Measurements from ENCODE around the gene MINDY2.

GRCh38 chr15:58865425-58865880 lies 94.4 kb downstream of the MINDY2 start:
- no peak for TF ChIP-seq CTCF (IDR thresholded peaks at IDR 0.05; ENCODE audit: control extremely low read depth in 1 of 3, insufficient read depth in 1 of 3, low read depth in 1 of 3, low read length in 3 of 3)
- no peak for TF ChIP-seq E2F6 (IDR thresholded peaks at IDR 0.05)
- TF ChIP-seq EZH2 (IDR thresholded peaks at IDR 0.05; ENCODE audit: low read depth, low read length, severe bottlenecking) = no peak
- TF ChIP-seq JUN (IDR thresholded peaks at IDR 0.05; ENCODE audit: low read depth, low read length) = no peak
- no peak for TF ChIP-seq TAF7 (optimal IDR thresholded peaks at IDR 0.05; ENCODE audit: borderline replicate concordance, low read depth, low read length)

Data from H1 (cell line).